GM21381 (cell line): Measurements from ENCODE around the gene GRK4.

Source experiments
- ATAC-seq: cut with Tn5 transposase; IDR thresholded peaks from one replicate; pipeline ENCODE4 v1.9.1; 2021; ENCODE audit warnings: mild to moderate bottlenecking, moderate library complexity; ENCODE audit not compliant: unreplicated experiment

The GRK4 gene

DNA sequence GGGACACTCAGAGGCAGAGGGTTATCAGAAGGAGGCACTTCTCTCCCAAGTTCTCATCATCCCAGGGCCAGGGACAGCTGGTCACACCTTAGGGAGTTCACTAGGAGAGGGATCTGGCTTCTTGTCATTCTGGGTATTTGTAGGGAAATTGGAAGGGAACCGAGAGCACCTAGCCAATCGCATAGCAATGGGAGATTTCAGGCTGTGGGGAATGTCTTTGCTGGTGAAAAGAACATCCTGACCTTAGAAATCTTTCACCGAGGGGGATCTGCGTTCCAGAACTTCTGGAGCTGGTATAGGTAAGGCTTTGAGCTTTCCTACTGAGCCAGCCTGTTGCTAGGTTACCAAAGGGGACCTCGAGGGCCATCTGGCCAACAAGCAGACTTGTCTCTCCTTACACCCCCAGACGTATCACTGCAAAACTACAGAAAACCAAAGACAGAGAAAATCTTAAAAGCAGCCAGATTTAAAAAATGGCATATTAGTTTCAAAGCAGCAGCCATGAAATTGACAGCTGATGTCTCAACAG, 104.2 kb downstream of the GRK4 start:
- ATAC-seq, result no peak

- no peak for ATAC-seq
These were observed 106.4 kb downstream of the GRK4 start for GRCh38 chr4:3069661-3070199.

DNA sequence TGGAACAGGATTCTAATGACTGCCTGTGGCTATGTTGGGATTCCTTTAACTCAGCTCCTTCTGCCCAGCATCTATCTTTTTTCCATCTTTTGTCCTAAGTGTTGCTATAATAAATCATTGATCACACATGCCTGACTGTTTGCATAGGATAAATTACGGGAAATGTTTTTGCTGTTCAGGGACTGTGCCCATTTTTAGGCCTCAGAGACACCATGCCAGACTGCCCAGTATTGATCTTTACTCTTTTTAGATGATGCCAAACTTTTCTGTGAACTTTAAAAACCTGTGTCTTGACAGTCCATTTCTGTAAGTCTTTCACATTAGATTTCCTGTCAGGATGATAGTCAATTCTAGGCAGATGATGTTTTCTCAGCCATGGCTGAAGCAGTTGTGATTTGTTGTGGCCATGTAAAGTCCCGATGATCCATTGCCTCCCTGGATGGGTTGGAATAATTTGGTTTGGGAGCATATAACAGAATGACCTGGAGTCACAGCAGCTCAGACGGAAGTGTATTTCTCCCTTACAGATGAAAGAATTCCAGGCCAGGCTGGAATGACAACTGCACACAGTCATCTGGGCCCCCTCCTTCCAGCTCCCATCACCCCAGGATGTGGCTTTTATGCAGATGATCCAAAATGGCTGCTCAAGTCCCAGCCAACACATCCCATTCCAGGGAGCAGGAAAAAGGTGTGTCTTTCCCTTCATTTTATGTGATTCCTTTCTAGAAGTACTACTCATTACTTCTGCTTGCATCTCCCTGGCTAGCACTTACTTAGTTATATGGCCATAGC, 107.5 kb downstream of the GRK4 start:
- ATAC-seq, result no peak

DNA sequence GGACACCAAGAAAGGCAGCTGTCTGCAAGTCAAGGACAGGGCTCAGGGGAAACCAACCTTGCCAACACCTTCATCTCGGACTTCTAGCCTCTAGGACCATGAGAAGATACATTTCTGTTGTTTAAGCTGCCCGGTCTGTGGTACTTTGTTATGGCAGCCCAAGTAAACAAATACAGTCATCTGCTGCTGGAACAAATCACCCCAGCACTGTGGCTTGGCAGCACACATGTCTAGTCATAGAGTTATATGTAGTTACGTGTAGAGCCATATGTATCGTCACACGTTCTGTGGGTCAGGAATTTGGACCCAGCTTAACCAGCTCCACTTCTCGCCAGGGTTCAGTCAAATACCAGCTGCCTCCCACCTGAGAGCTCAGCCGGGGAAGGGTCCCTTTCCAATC, 108.4 kb downstream of the GRK4 start:
- ATAC-seq, result no peak

DNA sequence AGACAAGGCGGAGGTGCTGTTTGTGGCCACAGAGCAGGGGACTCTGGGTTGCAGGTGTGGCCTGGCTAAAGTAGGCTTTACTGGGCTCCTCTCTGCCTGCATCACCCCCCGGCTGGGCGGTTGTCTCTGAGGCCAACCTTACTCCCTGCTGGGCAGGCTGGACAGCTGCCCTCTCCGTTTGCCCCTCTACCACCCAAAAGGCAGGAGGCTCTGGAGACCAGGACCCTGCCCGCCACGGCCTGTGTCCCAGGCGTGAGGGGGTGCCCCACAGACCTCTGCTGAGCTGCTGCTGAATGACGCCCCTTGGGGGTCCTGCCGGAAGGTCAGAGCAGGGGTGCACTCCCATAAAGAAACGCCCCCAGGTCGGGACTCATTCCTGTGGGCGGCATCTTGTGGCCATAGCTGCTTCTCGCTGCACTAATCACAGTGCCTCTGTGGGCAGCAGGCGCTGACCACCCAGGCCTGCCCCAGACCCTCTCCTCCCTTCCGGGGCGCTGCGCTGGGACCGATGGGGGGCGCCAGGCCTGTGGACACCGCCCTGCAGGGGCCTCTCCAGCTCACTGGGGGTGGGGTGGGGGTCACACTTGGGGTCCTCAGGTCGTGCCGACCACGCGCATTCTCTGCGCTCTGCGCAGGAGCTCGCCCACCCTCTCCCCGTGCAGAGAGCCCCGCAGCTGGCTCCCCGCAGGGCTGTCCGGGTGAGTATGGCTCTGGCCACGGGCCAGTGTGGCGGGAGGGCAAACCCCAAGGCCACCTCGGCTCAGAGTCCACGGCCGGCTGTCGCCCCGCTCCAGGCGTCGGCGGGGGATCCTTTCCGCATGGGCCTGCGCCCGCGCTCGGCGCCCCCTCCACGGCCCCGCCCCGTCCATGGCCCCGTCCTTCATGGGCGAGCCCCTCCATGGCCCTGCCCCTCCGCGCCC, 110.0 kb downstream of the GRK4 start:
- ATAC-seq, result peak; percentile 25

GRCh38 chr4:3074078-3074845, 110.9 kb downstream of the GRK4 start, which contains the start of the genes HTT and HTT-AS:
HTT (plus strand) TSS chr4:3074681; CDS start chr4:3074826, 145 bp downstream.
HTT-AS (minus strand) TSS chr4:3074538.
- ATAC-seq, result peak; percentile 76

- ATAC-seq, result no peak
These were observed 111.7 kb downstream of the GRK4 start for GRCh38 chr4:3074846-3075651.

- no peak for ATAC-seq
These were observed 112.2 kb downstream of the GRK4 start for GRCh38 chr4:3075652-3075981.

GRCh38 chr4:3077796-3078195, 114.4 kb downstream of the GRK4 start:
- peak; percentile 29 for ATAC-seq

- no peak for ATAC-seq
These were observed 116.3 kb downstream of the GRK4 start for GRCh38 chr4:3079694-3080123.

GRCh38 chr4:3082925-3083515, 119.6 kb downstream of the GRK4 start:
- ATAC-seq, result no peak

- ATAC-seq, result no peak
These were observed 120.4 kb downstream of the GRK4 start for GRCh38 chr4:3083732-3084131.

DNA sequence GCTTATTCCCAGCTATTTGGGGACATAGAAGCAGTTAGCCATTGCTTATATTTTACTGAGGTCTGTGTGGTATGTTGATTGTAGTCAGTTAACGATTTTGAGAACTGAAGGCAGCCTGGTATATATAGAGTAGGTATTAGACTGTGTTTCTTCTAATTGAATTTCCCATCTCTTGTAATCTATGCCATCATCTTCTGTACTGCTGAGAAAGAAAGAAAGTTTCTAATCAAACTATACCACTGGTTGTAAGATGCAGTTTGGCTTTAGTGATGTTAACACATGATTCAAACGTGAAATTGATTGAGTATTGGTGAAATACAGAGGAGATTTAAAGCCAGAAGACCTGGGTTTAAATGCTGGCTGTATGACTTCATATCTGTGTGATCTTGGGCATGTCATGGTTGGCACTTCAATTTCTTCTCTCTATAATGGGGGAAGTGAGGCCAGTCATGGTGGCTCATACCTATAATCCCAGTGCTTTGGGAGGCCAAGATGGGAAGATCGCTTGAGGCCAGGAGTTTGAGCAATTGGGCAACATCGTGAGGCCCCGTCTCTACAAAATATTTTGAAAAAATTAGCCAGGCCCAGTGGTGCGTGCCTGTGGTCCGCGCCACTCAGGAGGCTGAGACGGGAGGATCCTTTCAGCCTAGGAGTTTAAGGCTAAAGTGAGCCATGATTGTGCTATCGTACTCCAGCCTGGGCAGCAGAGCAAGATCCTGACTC, 122.7 kb downstream of the GRK4 start:
- no peak for ATAC-seq

GRCh38 chr4:3087115-3087797, 123.9 kb downstream of the GRK4 start:
- no peak for ATAC-seq
